ENCODE data around the gene SLC5A10.
"Not testable (repeated sequence)": the region's sequence is repeated elsewhere in the genome, so short reads cannot be mapped to it uniquely, and the experiment has no call there.

DNA sequence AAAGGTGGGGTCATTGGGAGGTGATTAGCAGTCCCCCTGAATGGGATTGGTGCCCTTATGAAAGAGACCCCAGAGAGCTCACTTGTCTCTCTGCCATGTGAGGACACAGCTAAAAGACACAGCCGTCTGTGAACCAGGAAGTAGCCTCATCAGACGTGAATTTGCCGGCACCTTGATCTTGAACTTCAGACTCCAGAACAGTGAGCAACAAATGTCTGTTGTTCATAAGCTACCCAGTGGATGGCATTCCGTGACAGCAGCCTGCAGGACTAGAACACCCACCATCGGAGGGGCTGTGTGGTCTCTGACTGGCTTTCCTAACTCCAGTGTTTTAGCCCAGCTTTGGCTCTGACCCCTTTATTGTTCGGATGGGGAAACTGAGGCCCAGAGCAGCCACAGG lies 85.6 kb downstream of the SLC5A10 start:
- TF ChIP-seq, protein P1, sequence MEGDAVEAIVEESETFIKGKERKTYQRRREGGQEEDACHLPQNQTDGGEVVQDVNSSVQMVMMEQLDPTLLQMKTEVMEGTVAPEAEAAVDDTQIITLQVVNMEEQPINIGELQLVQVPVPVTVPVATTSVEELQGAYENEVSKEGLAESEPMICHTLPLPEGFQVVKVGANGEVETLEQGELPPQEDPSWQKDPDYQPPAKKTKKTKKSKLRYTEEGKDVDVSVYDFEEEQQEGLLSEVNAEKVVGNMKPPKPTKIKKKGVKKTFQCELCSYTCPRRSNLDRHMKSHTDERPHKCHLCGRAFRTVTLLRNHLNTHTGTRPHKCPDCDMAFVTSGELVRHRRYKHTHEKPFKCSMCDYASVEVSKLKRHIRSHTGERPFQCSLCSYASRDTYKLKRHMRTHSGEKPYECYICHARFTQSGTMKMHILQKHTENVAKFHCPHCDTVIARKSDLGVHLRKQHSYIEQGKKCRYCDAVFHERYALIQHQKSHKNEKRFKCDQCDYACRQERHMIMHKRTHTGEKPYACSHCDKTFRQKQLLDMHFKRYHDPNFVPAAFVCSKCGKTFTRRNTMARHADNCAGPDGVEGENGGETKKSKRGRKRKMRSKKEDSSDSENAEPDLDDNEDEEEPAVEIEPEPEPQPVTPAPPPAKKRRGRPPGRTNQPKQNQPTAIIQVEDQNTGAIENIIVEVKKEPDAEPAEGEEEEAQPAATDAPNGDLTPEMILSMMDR (IDR thresholded peaks at IDR 0.05; ENCODE audit: low read length) = not testable (repeated sequence)
- TF ChIP-seq EZH2 (IDR thresholded peaks at IDR 0.05; ENCODE audit: borderline replicate concordance, low read length) = not testable (repeated sequence)
